ENCODE data around the gene TRIM47. TPM values are rescaled to one million over a fixed set of nuclear protein-coding genes. Genes with fewer than 3 reads are reported as not detected.

Gene TRIM47
- total and polyA plus RNA-seq, 2 of the 13 experiments (the other 11 are each of a cell fraction or from before 2014, with no cell fraction given): 33.5 to 82.0 TPM

- TF ChIP-seq MTERF4 (CRISPR knock-in tag; IDR thresholded peaks at IDR 0.05) (0 out of 2 replicates have a peak, but pooled peaks have one; percentile 21), MLLT10 (CRISPR knock-in tag; IDR thresholded peaks at IDR 0.05) (no peak), SP2 (CRISPR knock-in tag; IDR thresholded peaks at IDR 0.05) (peak; percentile 36; the same call in 1 of the 2 replicates), HOXA3 (CRISPR knock-in tag; IDR thresholded peaks at IDR 0.05) (peak; percentile 93), ZNF414 (CRISPR knock-in tag; IDR thresholded peaks at IDR 0.05) (peak; percentile 69; the same call in 1 of the 2 replicates), ZNF121 (CRISPR knock-in tag; IDR thresholded peaks at IDR 0.05) (peak; percentile 88), ELF4 (CRISPR knock-in tag; IDR thresholded peaks at IDR 0.05; ENCODE audit: borderline replicate concordance) (peak; percentile 59; the same call in 1 of the 2 replicates), ZNF33A (CRISPR knock-in tag; IDR thresholded peaks at IDR 0.05; ENCODE audit: borderline replicate concordance) (peak; percentile 90), XBP1 (CRISPR knock-in tag; IDR thresholded peaks at IDR 0.05) (no peak), MYPOP (CRISPR knock-in tag; IDR thresholded peaks at IDR 0.05) (peak; percentile 94), BATF2 (CRISPR knock-in tag; IDR thresholded peaks at IDR 0.05) (peak; percentile 90; the same call in 1 of the 2 replicates), GABPB1 (CRISPR knock-in tag; IDR thresholded peaks at IDR 0.05) (peak; percentile 95), KAT2B (IDR thresholded peaks at IDR 0.05; ENCODE audit: borderline replicate concordance, low read depth, low read length) (no peak), ZNF20 (CRISPR knock-in tag; IDR thresholded peaks at IDR 0.05) (no peak), ZNF691 (CRISPR knock-in tag; IDR thresholded peaks at IDR 0.05; ENCODE audit: borderline replicate concordance, low read depth) (peak; percentile 91; the same call in 1 of the 2 replicates), TBX2 (CRISPR knock-in tag; IDR thresholded peaks at IDR 0.05; ENCODE audit: borderline replicate concordance) (peak; percentile 95), WIZ (CRISPR knock-in tag; IDR thresholded peaks at IDR 0.05) (peak; percentile 96; the same call in 1 of the 2 replicates), RFX5 (IDR thresholded peaks at IDR 0.05; ENCODE audit: low read depth, low read length) (peak; percentile 49; the same call in 1 of the 2 replicates), ZNF780A (CRISPR knock-in tag; IDR thresholded peaks at IDR 0.05) (0 out of 2 replicates have a peak, but pooled peaks have one; percentile 88), SAFB2 (CRISPR knock-in tag; IDR thresholded peaks at IDR 0.05; ENCODE audit: borderline replicate concordance, low read depth) (peak; percentile 97; the same call in 1 of the 2 replicates), IKZF5 (CRISPR knock-in tag; IDR thresholded peaks at IDR 0.05) (peak; percentile 98), ZNF431 (CRISPR knock-in tag; IDR thresholded peaks at IDR 0.05; ENCODE audit: borderline replicate concordance, low read depth) (no peak; the same call in 1 of the 2 replicates), RXRB (CRISPR knock-in tag; IDR thresholded peaks at IDR 0.05; ENCODE audit: borderline replicate concordance) (peak; percentile 92)
Measured at GRCh38 chr17:75904749-75905521, 26.6 kb upstream of the TRIM47 start, which contains the start of gene MRPL38 (continued).

Measured in HepG2 (cell line).